Adrenal gland (tissue), 12 donors: ENCODE data around the gene DFFB. TPM values are rescaled to one million over a fixed set of nuclear protein-coding genes. Genes with fewer than 3 reads are reported as not detected.

Experiments
- DNase-seq, 7 donors: peaks; one replicate each; pipeline ENCODE4 v3.0.0-alpha.2; 2019 to 2020
- H3K27ac ChIP-seq, 5 donors: fragments of 200-600 bp; sonication (generic) in 4 of 5; 1 replicate in 3 of 5; 2 replicates in 2 of 5; pipeline versions ENCODE4 v1.5.1 to v1.8.0; 2016 to 2020; ENCODE audit warnings: mild to moderate bottlenecking in 1 of 5
- H3K27me3 ChIP-seq: fragments of 200-600 bp; 2 replicates; pipeline ENCODE4 v1.8.0; 2021
- H3K36me3 ChIP-seq, 2 donors: fragments of 200-600 bp; replicated peaks in 1 of 2; 1 replicate in 1 of 2; 2 replicates in 1 of 2; pipeline versions ENCODE4 v1.5.1 to v1.8.0; 2018 to 2022
- H3K4me1 ChIP-seq, 2 donors: fragments of 200-600 bp; replicated peaks in 1 of 2; 1 replicate in 1 of 2; 2 replicates in 1 of 2; pipeline versions ENCODE4 v1.5.1 to v1.8.0; 2018 to 2021
- H3K4me3 ChIP-seq, 4 donors: fragments of 200-600 bp; sonication (generic) in 3 of 4; one replicate each; pipeline ENCODE4 v1.5.1; 2016 to 2018
- H3K9me3 ChIP-seq, 3 donors: fragments of 200-600 bp; sonication (generic) in 1 of 3; replicated peaks in 1 of 3; 1 replicate in 2 of 3; 2 replicates in 1 of 3; pipeline versions ENCODE4 v1.5.1 to v1.8.0; 2016 to 2021
- POLR2A ChIP-seq, 2 donors: fragments of 450-650 bp; IDR thresholded peaks; one replicate each; pipeline ENCODE4 v1.6.1; 2017; ENCODE audit warnings: antibody characterized with exemption in 2 of 2, mild to moderate bottlenecking in 2 of 2, moderate library complexity in 1 of 2
- WGBS, 4 donors: extraction: QIAGEN DNeasy Blood & Tissue Kit in 2 of 4; methylation state at CpG; one replicate each; pipeline versions ENCODE4 v1.1.5 to v1.1.7; 2013 to 2017; 5-methylcytosine and 5-hydroxymethylcytosine counted together
- intact Hi-C, 2 donors: fragments of 100-400 bp; cut with DNase I; formaldehyde crosslinking; loops; one replicate each; pipeline versions ENCODE4 v1.14.1 to v1.15.0; 2022 to 2023
- polyA plus RNA-seq, 3 donors: library from polyadenylated mRNA; stranded (reverse); fragments of 200-250 nt in 2 of 3; fragments of 350-450 nt in 1 of 3; fragmentation: Illumina TruSeq in 1 of 3; extraction: RNeasy Lipid Tissue Mini Kit (QIAGEN cat#74804) in 1 of 3; gene quantifications; one replicate each; pipeline ENCODE4 v1.2.3, GENCODE V29; 2013 to 2014
- total RNA-seq, 9 donors: library from RNA; depleted of rRNA in 4 of 9; stranded (reverse); fragments of >200 nt in 4 of 9; fragments of 120-200 nt in 1 of 9; fragmentation: NEBNext Ultra II Directional in 1 of 9; extraction: Animal tissue kit (Norgen Biotek cat#: 25700) in 1 of 9; gene quantifications; one replicate each; pipeline versions ENCODE4 v1.1.0 to v1.2.4, GENCODE V29; 2013 to 2023
- TF ChIP-seq, protein P1 (sequence below), 6 experiments: fragments of 450-650 bp in 4 of 6; fragments of 200-600 bp in 2 of 6; sonication (generic) in 1 of 6; IDR thresholded peaks; 1 replicate in 5 of 6; 2 replicates in 1 of 6; pipeline versions ENCODE4 v1.5.1 to v1.8.0; 2016 to 2021; ENCODE audit warnings: antibody characterized with exemption in 6 of 6, mild to moderate bottlenecking in 2 of 6, moderate library complexity in 1 of 6
- donor health status: healthy with polysubstance abuse.
- donor health status: Bipolar disorder and iron deficiency.
- donor health status: DM: yes; HTN: yes; CAD: no.
- donor health status: DM: no; HTN: no; CAD: no.
- donor health status: DM: no; HTN: no; CAD: no.
- donor health status: DM: yes; HTN: yes; CAD: no.

Gene DFFB
- total and polyA plus RNA-seq, 12 donors, result 1.8 to 13.4 (median 5.2) TPM

- Histone ChIP-seq H3K27me3 (no peaks in the 10 kb centered on the region), H3K4me3 (no peak overlapping the region), H3K36me3 (peaks cover 0 to 30% of the 10 kb centered on the region in 2 donors), H3K4me1 (no peaks in the 10 kb centered on the region), H3K27ac (no peak overlapping the region), H3K9me3 (peaks cover 0 to 8% (median 0%) of the 10 kb centered on the region in 3 donors)
- DNase-seq, result no peak
- 82 to 89% (median 86%) methylated on average over 5 of the region's 5 CpGs for WGBS, 4 donors
- no peak for TF ChIP-seq POLR2A (IDR thresholded peaks at IDR 0.05)
- TF ChIP-seq, protein P1, sequence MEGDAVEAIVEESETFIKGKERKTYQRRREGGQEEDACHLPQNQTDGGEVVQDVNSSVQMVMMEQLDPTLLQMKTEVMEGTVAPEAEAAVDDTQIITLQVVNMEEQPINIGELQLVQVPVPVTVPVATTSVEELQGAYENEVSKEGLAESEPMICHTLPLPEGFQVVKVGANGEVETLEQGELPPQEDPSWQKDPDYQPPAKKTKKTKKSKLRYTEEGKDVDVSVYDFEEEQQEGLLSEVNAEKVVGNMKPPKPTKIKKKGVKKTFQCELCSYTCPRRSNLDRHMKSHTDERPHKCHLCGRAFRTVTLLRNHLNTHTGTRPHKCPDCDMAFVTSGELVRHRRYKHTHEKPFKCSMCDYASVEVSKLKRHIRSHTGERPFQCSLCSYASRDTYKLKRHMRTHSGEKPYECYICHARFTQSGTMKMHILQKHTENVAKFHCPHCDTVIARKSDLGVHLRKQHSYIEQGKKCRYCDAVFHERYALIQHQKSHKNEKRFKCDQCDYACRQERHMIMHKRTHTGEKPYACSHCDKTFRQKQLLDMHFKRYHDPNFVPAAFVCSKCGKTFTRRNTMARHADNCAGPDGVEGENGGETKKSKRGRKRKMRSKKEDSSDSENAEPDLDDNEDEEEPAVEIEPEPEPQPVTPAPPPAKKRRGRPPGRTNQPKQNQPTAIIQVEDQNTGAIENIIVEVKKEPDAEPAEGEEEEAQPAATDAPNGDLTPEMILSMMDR (IDR thresholded peaks at IDR 0.05), result no peak
- intact Hi-C loops, result no loop called here
Measured at GRCh38 chr1:3893190-3893589, 35.9 kb downstream of the DFFB start.

GRCh38 chr1:3894626-3895278 is 37.5 kb downstream of the DFFB start:
- Histone ChIP-seq H3K27ac (no peak overlapping the region), H3K9me3 (peaks cover 0 to 8% (median 0%) of the 10 kb centered on the region in 3 donors), H3K36me3 (peaks cover 0 to 17% of the 10 kb centered on the region in 2 donors), H3K27me3 (no peaks in the 10 kb centered on the region), H3K4me1 (peaks cover 6 to 11% of the 10 kb centered on the region in 2 donors), H3K4me3 (no peak overlapping the region)
- 92 to 94% (median 93%) methylated on average over 11 to 17 of the region's 17 CpGs for WGBS, 4 donors
- intact Hi-C loops, result no loop called here
- TF ChIP-seq POLR2A (IDR thresholded peaks at IDR 0.05), result no peak
- TF ChIP-seq, protein P1 (IDR thresholded peaks at IDR 0.05), result no peak
- DNase-seq, result no peak

GRCh38 chr1:3895279-3895950 is 38.1 kb downstream of the DFFB start:
- intact Hi-C loops, result no loop called here
- 91 to 98% (median 95%) methylated on average over 12 to 13 of the region's 13 CpGs for WGBS, 4 donors
- DNase-seq, result no peak
- Histone ChIP-seq H3K4me3 (no peak overlapping the region), H3K4me1 (peaks cover 6 to 11% of the 10 kb centered on the region in 2 donors), H3K9me3 (peaks cover 0 to 8% (median 0%) of the 10 kb centered on the region in 3 donors), H3K27ac (no peak overlapping the region), H3K36me3 (peaks cover 0 to 10% of the 10 kb centered on the region in 2 donors), H3K27me3 (no peaks in the 10 kb centered on the region)
- TF ChIP-seq, protein P1 (IDR thresholded peaks at IDR 0.05), result no peak
- no peak for TF ChIP-seq POLR2A (IDR thresholded peaks at IDR 0.05)

DNA sequence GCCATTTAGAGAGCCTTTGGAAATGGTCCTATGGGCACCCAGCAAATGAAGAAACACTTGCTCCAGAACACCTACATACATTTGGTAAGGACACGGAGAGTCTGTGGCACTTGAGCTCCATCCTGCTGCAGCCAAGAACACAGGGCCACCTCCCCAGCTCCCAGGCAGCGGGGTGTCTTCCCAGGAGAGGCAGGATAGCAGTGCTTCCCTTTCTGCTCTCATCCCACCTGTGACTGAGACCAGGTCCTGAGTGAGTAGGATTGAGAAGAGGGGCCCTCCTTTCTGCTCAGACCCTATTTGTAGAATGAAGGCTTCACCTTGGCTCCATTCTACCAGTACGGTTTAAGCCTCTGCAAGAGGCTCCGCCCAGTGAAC is 38.7 kb downstream of the DFFB start:
- H3K4me1 ChIP-seq, result peaks cover 6 to 11% of the 10 kb centered on the region in 2 donors
- DNase-seq, result no peak
- H3K9me3 ChIP-seq, result peaks cover 0 to 8% (median 0%) of the 10 kb centered on the region in 3 donors
- TF ChIP-seq, protein P1 (IDR thresholded peaks at IDR 0.05), result no peak
- no peak for TF ChIP-seq POLR2A (IDR thresholded peaks at IDR 0.05)
- peaks cover 0 to 5% of the 10 kb centered on the region in 2 donors for H3K36me3 ChIP-seq
- no peak overlapping the region for H3K4me3 ChIP-seq
- WGBS, 4 donors, result 97% methylated on average over 3 to 4 of the region's 4 CpGs; no CpG with 5 or more reads in 1 of the 4 donors
- no peaks in the 10 kb centered on the region for H3K27me3 ChIP-seq
- H3K27ac ChIP-seq, result no peak overlapping the region
- intact Hi-C loops, result no loop called here
